GM18858 (cell line): ENCODE results near the gene NLRC3.
"Not testable (repeated sequence)": the region's sequence is repeated elsewhere in the genome, so short reads cannot be mapped to it uniquely, and the experiment has no call there.

Source experiments
- ATAC-seq: cut with Tn5 transposase; IDR thresholded peaks from one replicate; pipeline ENCODE4 v1.9.1; 2021; ENCODE audit not compliant: unreplicated experiment

Gene NLRC3

DNA sequence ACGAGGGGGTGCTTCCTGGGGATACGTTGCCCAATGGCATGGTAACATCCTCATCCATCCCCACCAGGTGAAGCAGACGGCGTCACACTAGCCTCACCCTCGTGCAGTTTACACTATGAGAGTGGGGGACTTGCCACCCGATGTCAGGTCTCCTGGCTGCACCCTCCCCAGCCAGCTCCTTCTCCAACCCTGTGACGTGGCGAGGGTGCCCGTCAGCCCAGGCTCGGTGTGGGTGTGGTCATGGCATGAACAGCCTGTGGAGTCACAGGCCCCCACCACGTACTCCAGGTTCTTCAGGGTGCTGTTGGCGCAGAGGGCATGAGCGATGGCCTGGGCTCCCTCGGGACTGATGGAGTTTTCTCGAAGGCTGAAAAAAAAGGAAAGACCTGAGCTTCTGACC lies 28.3 kb downstream of the NLRC3 start:
- ATAC-seq = no peak

GRCh38 chr16:3548445-3548844 lies 28.8 kb downstream of the NLRC3 start:
- ATAC-seq = no peak

DNA sequence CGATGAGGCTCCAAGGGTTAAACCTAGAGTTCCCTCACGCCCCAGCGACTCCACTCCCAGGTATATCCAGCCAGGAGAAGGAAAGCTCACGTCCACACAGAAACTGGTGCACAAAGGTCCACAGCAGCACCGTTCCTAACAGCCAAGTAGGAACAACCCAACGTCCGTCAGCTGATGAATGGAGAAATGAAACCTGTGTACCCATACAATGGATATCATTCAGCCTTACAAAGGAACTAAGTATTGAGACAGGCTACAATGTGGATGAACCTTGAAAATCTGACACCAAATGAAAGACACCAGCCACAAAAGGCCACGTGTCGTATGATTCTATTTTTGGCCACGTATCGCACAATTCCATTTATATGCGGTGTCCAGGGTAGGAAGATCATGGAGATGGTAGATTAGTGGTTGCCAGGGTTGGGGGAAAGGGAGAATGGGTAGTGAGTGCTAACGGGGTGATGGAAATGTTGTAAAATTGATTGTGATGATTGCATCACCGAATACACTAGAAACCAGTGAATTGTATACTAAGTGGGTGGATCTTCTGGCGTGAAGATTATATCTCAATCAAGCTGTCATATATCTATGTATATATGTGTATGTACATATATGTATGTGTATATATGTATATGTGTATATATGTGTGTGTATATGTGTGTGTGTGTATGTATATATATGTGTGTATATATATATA lies 30.1 kb downstream of the NLRC3 start:
- no peak for ATAC-seq

- ATAC-seq = no peak
Measured at GRCh38 chr16:3542601-3543373, 34.4 kb downstream of the NLRC3 start.

- no peak for ATAC-seq
Measured at GRCh38 chr16:3541527-3542155, 35.6 kb downstream of the NLRC3 start.

DNA sequence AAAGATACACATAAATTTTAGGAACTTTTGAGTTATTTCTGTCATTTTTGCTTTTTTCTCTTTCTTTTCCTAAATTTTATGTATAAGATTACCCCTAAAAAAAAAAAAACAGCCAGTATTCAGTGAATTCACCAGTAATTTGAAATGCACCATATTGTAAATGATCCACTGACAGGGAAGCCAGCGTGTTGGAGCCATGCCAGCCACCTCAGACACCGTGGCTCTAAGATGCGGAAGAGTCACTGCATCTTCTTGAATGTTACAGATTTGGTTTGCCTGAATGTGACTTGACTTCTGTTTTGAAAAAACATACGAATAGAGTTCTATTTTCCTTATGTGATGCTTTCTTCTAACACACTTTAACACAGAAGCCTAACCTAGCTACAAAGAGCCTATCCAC lies 39.0 kb downstream of the NLRC3 start:
- ATAC-seq = no peak

DNA sequence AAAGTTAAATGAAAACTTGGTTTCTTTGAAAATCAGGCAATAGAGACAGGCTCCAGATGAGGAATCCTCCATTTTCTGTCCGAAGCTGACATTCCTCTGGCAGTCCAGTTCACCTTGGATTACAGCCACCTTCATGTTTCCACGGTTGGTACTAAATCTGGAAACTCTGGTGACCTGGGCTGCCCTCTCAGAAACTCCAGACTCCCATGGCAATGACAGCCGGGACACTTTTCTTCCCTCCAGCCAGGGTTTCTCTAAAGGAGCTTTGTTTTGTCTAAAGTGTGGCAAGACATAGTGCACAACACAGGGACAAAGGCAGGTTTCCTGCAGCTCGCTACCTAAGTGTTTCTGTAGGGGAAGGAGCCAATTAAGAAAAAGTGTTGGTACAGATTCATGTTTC lies 40.4 kb downstream of the NLRC3 start:
- no peak for ATAC-seq

DNA sequence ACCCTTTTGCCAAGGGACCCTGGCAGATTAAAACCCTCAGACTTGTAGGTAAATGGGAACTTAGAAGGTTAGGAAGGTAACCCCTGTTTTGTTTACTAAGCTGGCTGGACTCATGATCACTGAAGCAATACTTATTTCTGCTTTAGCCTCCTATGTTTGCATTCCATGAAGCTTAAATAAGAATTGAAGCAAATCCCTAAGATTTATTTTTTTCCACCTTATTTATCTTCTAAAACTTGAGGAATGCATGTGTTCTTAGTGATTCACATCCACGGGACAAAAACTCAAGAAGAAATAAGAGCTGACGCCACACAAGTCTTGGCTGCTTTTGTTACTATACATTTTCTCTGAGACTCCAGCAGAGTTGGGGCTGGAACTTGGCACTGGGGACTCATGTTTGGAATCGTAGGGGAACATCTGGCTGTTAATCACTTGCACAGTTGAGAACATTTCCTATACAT lies 40.9 kb downstream of the NLRC3 start:
- no peak for ATAC-seq

DNA sequence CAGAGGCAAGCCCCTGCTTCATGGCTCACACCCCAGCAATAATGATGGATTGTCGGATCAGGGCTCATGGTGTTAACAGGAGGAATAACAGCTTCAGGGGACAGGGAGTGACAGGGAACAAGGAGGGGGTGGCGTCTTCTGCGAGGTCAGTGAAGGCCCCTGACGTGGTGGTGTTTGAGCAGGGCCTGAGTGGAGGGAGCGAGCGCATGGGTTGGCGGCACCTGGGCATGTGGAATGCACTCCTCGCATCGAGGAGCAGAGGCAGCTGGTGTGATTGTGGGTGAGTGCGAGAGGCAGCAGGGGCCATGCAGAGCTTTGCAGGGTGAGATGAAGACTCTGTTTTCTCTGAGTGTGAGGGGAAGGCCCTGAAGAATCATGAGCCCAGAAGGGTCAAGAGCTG lies 43.1 kb downstream of the NLRC3 start:
- ATAC-seq = no peak

- ATAC-seq = no peak
Measured at GRCh38 chr16:3532741-3533140, 44.5 kb downstream of the NLRC3 start.

DNA sequence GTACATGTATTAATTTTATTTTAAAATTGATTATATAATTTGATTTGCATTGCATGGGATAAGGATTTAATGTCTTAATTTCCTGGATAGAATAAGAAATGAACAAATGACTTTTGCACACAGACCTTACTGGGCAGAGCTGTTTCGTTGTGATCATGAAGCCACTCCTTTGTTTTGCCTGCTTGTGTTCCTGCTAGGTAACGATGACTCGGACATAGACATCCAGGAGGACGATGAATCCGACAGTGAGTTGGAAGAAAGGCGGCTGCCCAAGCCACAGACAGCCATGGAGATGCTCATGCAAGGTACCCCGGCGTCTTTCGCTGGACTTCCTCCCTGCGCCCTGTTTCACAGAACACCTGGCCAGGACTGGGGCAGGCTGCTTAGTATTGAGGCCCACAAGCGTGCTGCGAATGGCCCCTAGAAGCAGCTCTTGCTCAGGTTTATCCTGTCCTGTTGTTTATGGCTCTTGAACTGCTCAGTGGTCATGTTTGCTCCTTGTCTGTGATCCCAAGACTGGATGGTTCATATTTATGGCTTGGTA lies 46.8 kb downstream of the NLRC3 start:
- ATAC-seq = no peak

- ATAC-seq = no peak
Measured at GRCh38 chr16:3529175-3529574, 48.0 kb downstream of the NLRC3 start.

GRCh38 chr16:3528406-3528805 lies 48.8 kb downstream of the NLRC3 start:
- no peak for ATAC-seq

- not testable (repeated sequence) for ATAC-seq
Measured at GRCh38 chr16:3527216-3527829, 49.9 kb downstream of the NLRC3 start.

GRCh38 chr16:3525951-3526350 lies 51.3 kb downstream of the NLRC3 start:
- ATAC-seq = no peak

GRCh38 chr16:3523281-3523680 lies 53.9 kb downstream of the NLRC3 start:
- no peak for ATAC-seq

DNA sequence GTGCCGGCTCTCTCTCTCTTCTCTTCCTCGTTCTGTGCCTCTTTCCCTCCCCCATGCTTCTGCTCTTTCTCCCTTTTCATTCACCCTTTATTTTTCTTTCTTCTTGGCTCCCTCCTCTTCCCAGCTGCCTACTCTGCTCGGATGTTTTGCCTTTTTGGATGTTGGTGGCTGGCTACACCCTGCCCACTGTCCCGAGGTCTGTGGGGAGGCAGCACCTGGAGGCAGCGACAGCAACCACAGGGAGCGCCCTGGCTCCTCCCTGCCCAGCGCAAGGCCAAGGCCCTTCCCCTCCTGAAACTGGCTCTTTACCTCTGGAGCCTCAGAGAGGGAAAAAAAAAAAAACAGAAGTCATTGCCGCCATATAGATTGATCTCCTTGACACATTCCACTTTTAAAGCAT lies 56.4 kb downstream of the NLRC3 start:
- ATAC-seq = no peak

DNA sequence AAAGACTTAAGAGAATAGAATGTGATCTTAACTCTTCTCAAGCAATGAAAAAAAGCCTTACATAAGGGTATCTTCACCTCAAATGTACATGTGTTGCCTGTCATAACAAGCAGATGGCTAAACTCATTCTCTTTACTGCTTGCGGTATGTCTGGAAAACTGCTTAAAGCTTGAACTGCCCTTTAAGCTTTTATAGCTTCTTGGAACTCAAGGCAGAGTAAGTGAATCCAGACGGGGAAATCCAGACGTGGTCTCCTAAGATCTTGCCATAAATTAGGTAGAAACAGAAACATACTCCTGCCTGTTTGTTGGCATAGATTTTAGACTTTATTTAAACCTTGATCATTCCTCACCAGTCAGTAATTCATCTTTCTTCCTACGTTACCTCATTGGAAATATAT lies 56.8 kb downstream of the NLRC3 start:
- no peak for ATAC-seq

- no peak for ATAC-seq
Measured at GRCh38 chr16:3519581-3519980, 57.6 kb downstream of the NLRC3 start.

GRCh38 chr16:3518986-3519348 lies 58.2 kb downstream of the NLRC3 start:
- no peak for ATAC-seq

DNA sequence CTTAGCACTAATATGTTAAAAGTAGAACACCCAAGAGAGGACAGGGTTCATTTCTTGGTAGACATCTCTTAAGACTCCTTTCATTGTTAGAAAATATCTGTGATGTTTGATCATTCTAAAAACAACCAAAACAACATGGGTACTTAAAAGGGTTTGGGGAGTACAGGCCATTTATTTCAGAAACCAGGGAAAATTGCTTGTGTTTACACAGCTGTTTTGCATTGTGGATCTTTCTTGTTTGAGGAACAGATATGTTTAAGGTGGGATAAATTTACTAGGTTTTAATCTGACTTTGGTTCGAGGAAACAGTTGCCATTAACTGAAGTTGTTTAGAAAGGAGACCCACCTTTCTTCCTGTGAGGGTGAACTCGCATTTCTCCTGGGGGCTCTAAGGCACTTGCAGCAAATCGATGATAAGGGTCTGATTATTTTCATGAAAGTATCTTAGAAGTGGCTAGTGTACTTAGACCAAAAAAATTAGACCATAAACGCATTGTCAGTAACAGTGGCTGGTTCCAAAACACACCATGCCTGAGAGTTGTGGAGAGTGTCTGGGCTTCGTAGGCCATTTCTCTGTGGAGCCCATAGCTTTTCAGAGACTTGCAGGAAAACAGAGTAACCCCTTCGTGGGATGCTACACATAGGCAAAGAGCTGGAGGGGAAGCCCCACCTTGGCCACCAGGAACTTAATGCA lies 58.8 kb downstream of the NLRC3 start:
- ATAC-seq = no peak
